Stimulated activated naive CD8-positive, alpha-beta T cell treated with anti-CD3 and anti-CD28 coated beads, Interleukin-15, amount 100 ng/mL, for 72 hours (primary cell): Measurements from ENCODE around the gene SLC25A43.
A peak's percentile ranks its signal among the peaks of the same experiment; 100 is the strongest.

Experiments used
- ATAC-seq: fragments of 150-1000 bp; cut with Tn5 transposase; 2 replicates; pipeline ENCODE4 v1.10.0; 2021; ENCODE audit warnings: mild to moderate bottlenecking, moderate library complexity
- DNase-seq, 2 donors: peaks; one replicate each; pipeline ENCODE4 v3.0.0; 2021 to 2022
- H3K27ac Mint-ChIP-seq, 2 donors: one replicate each; pipeline ENCODE4 v1.8.0; 2022; ENCODE audit warnings: mild to moderate bottlenecking in 2 of 2, mixed read lengths in 2 of 2, moderate library complexity in 2 of 2
- H3K27me3 Mint-ChIP-seq: one replicate; pipeline ENCODE4 v1.8.0; 2022; ENCODE audit warnings: mixed read lengths
- H3K4me1 Mint-ChIP-seq: one replicate; pipeline ENCODE4 v1.8.0; 2022; ENCODE audit warnings: mild to moderate bottlenecking, mixed read lengths
- H3K4me3 Mint-ChIP-seq, 2 donors: one replicate each; pipeline ENCODE4 v1.8.0; 2022; ENCODE audit warnings: mild to moderate bottlenecking in 2 of 2, mixed read lengths in 2 of 2, moderate library complexity in 1 of 2
- H3K9me3 Mint-ChIP-seq, 2 donors: one replicate each; pipeline ENCODE4 v1.8.0; 2022; ENCODE audit warnings: mixed read lengths in 2 of 2

SLC25A43 gene

DNA sequence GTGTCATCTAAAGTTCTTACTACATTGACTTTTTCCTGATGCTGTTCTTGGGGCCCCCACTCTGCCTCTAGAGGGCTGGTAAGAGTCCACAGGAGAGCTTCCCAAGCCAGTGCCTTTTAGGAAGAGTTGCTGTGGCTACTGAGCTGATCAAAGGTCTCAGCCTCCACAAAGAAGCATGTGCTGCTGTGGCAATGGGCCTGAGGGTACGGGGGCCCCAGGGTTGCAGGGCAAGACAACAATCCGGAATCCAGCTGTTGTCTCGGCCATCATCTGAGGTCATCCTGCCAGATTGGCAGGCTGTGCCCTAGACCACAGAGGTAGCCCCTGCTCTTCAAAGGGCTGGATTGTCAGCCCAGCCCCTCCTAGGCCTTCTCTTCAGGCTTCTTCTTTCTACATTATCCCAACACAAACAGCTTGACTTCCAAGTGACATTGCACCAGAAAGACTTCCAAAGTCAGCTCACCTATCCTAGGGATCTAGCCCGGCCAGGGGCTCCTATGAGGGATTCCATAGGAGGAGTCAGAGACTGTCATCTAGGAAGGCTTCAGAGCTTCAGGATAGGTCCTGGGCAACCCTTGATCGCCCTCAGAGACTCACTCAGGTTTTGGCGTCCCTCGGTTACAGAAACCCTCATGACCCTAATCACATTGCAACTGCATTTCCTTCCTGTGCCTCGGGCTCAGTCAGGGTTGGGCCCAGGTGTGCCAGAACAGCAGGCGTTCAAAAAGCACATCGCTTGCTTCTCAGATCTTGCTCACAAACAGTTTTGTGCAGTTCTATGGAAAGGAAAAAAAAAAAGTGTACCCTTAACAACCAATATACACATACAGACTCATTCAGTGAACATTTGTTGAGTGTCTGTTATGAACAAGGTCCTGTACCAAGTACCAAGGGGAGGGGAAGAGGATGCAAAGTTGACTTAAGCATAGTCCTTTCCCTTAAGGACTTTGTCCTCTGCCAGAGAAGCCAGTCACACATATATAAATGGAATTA is 96.9 kb downstream of the SLC25A43 start:
- Mint-ChIP-seq H3K9me3 (no peaks in the 10 kb centered on the region), H3K4me3 (no peak overlapping the region), H3K27ac (peak overlapping the region; percentile 19 to 50), H3K27me3 (no peaks in the 10 kb centered on the region), H3K4me1 (peaks cover 14% of the 10 kb centered on the region)
- no peak for ATAC-seq
- no peak for DNase-seq

DNA sequence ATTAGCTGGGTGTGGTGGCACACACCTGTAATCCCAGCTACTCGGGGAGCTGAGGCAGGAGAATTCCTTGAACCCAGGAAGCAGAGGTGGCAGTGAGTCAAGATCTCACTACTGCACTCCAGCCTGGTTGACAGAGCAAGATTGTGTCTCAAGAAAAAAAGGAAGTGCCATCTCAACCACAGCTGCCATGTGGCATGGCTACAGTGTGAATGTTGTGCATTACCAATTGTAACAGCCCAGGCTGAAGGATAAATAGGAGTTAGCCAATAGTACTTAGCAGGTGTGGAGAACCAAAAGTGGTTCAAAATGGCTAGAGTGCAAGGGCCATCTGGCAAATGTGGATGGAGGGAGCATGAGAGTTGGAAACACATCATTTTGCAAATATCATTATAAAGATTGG is 98.0 kb downstream of the SLC25A43 start:
- Mint-ChIP-seq H3K4me3 (no peak overlapping the region), H3K4me1 (peaks cover 14% of the 10 kb centered on the region), H3K9me3 (no peaks in the 10 kb centered on the region), H3K27me3 (no peaks in the 10 kb centered on the region), H3K27ac (no peak overlapping the region)
- ATAC-seq, result no peak
- DNase-seq, result no peak

DNA sequence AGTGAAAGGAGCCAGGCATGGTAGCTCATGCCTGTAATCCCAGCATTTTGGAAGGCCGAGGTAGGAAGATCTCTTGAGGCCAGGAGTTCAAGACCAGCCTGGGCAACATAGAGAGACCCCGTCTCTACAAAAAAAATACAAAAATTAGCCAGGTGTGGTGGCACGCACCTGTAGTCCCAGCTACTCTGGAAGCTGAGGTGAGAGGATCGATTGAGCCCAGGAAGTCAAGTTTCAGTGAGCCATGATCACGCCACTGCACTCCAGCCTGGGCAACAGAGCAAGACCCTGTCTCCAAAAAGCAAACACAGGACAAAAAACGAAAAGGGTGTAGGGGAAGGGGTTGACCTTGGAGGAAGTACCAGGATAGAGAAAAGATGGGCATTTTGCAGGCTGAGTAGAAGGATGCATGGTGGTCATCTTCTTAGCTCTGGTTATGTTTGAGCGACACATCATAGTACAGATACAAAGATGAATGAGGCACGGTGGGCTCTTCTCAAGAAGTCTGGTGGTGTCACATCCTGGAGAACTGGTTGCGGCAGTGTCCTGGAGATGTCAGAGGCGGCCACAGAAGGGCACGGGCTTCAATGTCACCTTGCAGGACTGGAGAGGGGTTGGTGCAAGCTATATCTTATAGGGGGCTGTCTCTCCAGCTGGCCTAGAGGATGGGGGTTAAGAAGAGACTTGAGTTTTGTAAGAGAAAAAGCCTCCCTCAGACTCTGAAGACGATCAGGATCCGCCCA is 101.1 kb downstream of the SLC25A43 start:
- H3K4me1 Mint-ChIP-seq, result peaks cover 20% of the 10 kb centered on the region
- no peak for ATAC-seq
- H3K4me3 Mint-ChIP-seq, result no peak overlapping the region

DNA sequence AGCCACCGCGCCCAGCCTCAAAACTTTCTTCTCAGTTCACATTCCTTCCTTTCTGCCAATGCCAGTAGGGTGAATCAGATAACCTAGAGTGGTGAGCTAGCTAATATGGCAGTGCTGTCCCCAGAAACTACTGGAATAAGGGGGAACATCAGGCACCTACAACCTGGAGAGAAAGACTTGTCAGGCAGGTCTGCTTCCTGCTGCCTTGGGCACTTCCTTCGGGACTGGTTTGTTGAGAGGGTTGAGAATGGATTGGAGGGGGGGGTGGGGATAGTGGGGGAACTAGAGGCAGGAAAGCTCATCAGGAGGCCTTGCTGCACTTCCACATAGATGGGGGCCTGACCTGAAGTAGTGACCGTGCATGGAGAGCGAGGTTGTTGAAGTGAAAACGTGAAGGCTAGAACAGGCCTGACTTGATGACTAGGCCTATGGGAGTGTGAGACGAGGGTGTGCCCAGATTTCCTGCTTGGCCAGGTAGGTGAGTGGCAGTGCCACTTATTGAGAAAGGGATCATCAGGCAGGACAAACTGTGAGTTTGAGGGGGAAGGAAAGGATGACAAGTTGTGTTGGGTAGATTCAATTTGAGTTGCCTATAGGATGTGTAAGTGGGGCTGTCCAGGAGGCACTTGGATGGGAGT is 102.5 kb downstream of the SLC25A43 start:
- no peak for DNase-seq
- no peaks in the 10 kb centered on the region for H3K27me3 Mint-ChIP-seq
- no peak for ATAC-seq
- H3K9me3 Mint-ChIP-seq, result no peaks in the 10 kb centered on the region
- H3K27ac Mint-ChIP-seq, result no peak overlapping the region
- no peak overlapping the region for H3K4me3 Mint-ChIP-seq
- H3K4me1 Mint-ChIP-seq, result peaks cover 11% of the 10 kb centered on the region

More for the DNA sequence above, 101.1 kb downstream of the SLC25A43 start:
- Mint-ChIP-seq H3K27me3 (no peaks in the 10 kb centered on the region), H3K27ac (no peak overlapping the region), H3K9me3 (no peaks in the 10 kb centered on the region)
- DNase-seq, result no peak

DNA sequence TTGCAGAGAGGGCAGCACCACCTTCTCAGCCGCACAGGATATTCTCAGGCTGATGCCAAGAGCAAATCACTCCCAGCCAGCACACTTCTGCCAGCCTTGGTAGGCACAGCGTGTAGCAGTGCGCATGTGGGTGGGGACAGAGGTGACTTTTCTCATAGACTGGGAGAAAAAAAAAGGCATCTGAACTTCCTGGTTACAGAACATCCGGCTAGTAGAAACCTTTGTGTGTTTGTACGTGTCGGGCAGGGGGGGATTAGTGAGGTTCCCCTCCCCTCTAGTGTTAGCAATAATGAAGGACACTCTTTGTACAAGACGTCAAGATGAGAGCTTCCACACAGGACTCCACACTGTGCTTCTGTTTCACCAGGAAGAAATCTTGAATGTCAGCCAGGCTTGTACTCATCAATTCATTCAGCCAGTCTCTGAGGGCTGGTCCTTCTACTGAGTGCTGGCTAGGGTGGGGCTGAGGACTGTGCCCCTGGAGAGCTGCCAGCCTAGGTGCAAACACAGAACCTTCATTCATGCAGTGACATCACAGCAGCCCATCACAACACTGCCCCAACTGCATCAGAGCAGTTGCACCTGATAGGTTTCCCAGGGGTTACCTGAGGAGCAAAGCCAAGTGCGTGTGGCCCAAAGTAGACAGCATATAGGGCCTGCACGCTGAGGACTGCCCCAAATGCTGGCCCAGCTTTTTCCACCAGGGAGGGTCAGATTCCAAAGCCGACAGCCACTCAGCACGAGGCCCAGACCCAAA is 103.8 kb downstream of the SLC25A43 start:
- Mint-ChIP-seq H3K27me3 (no peaks in the 10 kb centered on the region), H3K4me1 (peaks cover 6% of the 10 kb centered on the region), H3K4me3 (peak overlapping the region in 1 of 2 donors; percentile 72), H3K27ac (peak overlapping the region in 1 of 2 donors; percentile 71), H3K9me3 (no peaks in the 10 kb centered on the region)
- DNase-seq (no peak), ATAC-seq (peak; percentile 41)

DNA sequence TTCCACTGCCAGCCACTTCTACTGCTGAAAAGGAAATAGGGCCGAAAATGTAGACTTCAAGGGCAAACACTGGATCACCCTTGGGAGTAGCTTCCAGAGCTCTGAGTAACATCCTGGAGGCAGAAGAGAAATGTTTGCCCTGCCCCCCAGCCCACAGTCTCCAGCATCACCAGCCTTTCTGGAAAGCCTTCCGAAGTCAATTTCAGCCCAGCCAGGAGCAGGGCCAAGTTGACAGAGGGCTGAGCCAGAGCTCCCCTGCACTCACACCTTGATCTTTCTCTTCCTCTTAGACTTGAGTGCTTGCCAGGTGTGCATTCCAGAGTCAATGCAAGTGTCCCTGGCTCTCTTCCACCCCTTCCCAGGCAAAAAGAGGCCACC is 104.3 kb downstream of the SLC25A43 start:
- no peaks in the 10 kb centered on the region for H3K9me3 Mint-ChIP-seq
- DNase-seq (no peak), ATAC-seq (no peak)

More for the DNA sequence above, 104.3 kb downstream of the SLC25A43 start:
- Mint-ChIP-seq H3K4me3 (no peak overlapping the region), H3K4me1 (peaks cover 6% of the 10 kb centered on the region), H3K27me3 (no peaks in the 10 kb centered on the region), H3K27ac (no peak overlapping the region)
